ENCODE results near the gene SH3RF2. TPM values are rescaled to one million over a fixed set of nuclear protein-coding genes. Genes with fewer than 3 reads are reported as not detected.

SH3RF2 gene
- polyA plus RNA-seq, 3 donors: 2.4 to 3.3 (median 3.0) TPM

DNA sequence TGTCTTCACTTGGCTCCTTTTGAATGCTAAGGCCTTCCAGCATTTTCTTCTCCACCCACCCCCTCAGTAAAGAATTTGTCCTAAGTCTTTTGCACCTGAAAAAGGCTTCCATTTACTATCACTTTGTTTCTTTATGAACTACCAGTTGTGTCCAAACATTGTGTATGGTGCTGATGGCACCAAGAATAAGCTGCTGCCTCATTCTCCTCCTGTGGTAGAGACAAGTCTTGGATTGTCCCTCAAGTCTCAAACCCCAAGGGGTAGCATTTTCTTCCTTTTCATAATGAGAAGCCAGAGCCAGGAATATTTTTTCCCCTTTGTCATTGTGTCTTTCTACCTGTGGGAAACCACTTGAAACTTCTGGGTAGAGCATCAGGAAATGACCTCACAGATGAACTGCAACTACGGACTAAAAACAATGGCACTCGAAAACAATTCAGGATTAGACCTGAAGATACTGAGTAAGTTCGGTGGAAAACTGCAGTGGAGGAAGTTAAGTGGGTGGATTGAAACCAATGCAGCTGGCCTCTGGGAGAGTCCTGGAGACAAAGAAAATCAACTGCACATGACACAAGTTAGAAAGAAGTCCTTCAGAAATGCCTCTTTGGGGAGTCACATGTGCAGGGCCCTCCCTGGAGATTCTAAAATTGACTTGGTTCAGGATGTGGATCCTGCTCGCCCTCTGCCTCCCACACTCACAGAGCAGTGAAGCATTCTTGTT lies 80.5 kb downstream of the SH3RF2 start:
- H3K27ac ChIP-seq (ENCODE audit: low read depth, low read length): no peak overlapping the region
- WGBS, 3 donors: 55 to 82% (median 64%) methylated on average over 4 of the region's 4 CpGs

GRCh38 chr5:146018514-146019375 lies 82.4 kb downstream of the SH3RF2 start:
- WGBS, 3 donors: 74 to 95% (median 76%) methylated on average over 5 of the region's 5 CpGs
- H3K27ac ChIP-seq (ENCODE audit: low read depth, low read length): no peak overlapping the region

- WGBS, 3 donors: 24 to 91% (median 38%) methylated on average over 2 of the region's 2 CpGs
Measured at GRCh38 chr5:146020100-146020499, 83.7 kb downstream of the SH3RF2 start.

DNA sequence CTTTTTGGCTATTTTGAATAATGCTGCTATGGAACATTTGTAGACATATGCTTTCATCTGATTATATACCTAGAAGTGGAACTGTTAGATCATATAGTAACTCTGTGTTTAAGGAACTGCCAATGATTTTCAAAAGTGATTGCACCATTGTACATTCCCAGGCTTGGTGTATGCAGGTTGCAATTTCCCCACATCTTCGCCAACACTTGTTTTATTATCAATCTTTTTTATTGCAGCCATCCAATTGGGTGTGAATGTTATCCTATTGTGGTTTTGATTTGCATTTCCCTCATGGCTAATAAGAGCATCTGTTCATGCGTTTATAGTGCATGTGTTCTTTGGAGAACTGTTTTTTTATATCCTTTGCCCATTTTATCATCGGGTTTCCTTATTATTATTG lies 87.7 kb downstream of the SH3RF2 start:
- WGBS, 3 donors: 92 to 93% (median 92%) methylated on average over 3 of the region's 3 CpGs
- H3K27ac ChIP-seq (ENCODE audit: low read depth, low read length): no peak overlapping the region

More at GRCh38 chr5:146020100-146020499, 83.7 kb downstream of the SH3RF2 start:
- no peak overlapping the region for H3K27ac ChIP-seq (ENCODE audit: low read depth, low read length)

DNA sequence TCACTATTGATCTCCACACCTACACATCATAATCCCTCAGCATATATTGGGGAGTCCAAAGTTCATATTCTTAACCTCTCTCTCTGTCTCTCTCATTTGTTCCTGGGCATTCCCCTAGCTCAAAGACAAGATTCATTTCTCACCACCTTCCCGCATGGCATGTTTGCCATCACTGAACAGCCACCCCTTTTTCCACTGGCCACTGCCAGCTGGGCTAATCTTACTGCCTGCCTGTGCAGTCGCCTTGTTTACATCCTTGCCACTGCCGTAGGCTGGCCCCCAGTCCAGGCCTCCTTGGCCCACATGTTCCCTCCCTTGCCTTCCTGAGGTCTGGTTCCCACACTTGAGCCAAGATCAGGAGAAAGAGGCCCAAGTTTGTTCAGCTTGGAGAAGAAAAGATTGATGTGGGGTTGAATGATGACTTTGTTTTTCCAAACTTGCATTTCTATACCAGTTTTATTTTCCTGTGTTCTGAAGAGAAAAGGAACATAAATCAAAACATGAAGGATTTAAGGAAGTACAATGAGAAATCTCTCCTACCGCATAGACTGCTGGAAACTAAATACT lies 88.8 kb downstream of the SH3RF2 start:
- WGBS, 3 donors: 46 to 72% (median 64%) methylated on average over 4 of the region's 4 CpGs
- no peak overlapping the region for H3K27ac ChIP-seq (ENCODE audit: low read depth, low read length)

DNA sequence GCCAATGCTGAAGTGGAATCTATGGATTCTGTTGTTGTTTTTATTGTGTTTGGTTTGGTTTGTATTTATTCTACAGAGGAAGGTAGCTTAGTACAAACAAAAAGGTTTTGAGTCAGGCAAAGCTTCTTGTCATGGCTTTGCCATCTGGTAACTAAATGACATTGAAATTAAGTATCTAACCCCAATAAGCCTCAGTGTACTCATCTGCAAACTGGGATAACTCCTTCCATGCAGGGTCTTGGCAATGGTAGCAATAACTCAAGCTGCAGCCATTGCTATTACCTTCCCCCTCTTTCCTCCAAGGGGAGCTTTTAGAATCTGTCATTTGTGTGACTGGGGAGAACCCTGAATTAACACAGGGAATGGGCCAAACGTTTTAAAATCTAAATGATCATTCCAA lies 89.3 kb downstream of the SH3RF2 start:
- 34 to 68% (median 42%) methylated on average over 1 of the region's 1 CpG for WGBS, 3 donors
- no peak overlapping the region for H3K27ac ChIP-seq (ENCODE audit: low read depth, low read length)

- WGBS, 3 donors: 79 to 92% (median 81%) methylated on average over 8 of the region's 8 CpGs
- no peak overlapping the region for H3K27ac ChIP-seq (ENCODE audit: low read depth, low read length)
Measured at GRCh38 chr5:146026307-146027010, 90.1 kb downstream of the SH3RF2 start.

GRCh38 chr5:146027751-146028150 lies 91.4 kb downstream of the SH3RF2 start:
- H3K27ac ChIP-seq (ENCODE audit: low read depth, low read length): no peak overlapping the region

DNA sequence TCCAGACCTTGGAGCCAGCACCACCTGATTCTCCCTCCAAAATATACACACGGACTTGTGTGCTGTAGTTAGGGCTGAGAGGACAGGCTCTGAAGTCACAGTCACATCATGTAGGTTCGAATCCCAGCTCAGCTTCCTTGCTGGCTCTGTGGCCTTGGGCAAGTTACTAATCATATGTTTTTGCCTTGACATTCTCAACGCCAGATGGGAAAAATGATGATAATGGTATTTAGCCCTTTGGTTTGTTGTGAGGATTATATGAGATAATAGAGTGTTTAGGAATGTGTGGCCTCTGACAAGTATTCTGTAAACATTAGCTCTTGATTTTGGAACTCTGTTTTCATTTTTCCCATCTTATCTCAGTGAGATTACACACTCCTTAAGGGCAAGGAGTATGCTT lies 96.5 kb downstream of the SH3RF2 start:
- H3K27ac ChIP-seq (ENCODE audit: low read depth, low read length): no peak overlapping the region
- WGBS, 3 donors: 68 to 90% (median 83%) methylated on average over 3 of the region's 3 CpGs

More at GRCh38 chr5:146027751-146028150, 91.4 kb downstream of the SH3RF2 start:
- 77 to 85% (median 84%) methylated on average over 10 of the region's 10 CpGs for WGBS, 3 donors

GRCh38 chr5:146034127-146034526 lies 97.7 kb downstream of the SH3RF2 start:
- 74 to 86% (median 79%) methylated on average over 2 of the region's 2 CpGs for WGBS, 3 donors

GRCh38 chr5:146034605-146035004 lies 98.2 kb downstream of the SH3RF2 start:
- no peak overlapping the region for H3K27ac ChIP-seq (ENCODE audit: low read depth, low read length)
- 68 to 95% (median 92%) methylated on average over 4 of the region's 4 CpGs for WGBS, 3 donors

More at GRCh38 chr5:146034127-146034526, 97.7 kb downstream of the SH3RF2 start:
- no peak overlapping the region for H3K27ac ChIP-seq (ENCODE audit: low read depth, low read length)

- 45 to 86% (median 84%) methylated on average over 3 of the region's 3 CpGs for WGBS, 3 donors
- H3K27ac ChIP-seq (ENCODE audit: low read depth, low read length): no peak overlapping the region
Measured at GRCh38 chr5:146039420-146039819, 103.0 kb downstream of the SH3RF2 start.

DNA sequence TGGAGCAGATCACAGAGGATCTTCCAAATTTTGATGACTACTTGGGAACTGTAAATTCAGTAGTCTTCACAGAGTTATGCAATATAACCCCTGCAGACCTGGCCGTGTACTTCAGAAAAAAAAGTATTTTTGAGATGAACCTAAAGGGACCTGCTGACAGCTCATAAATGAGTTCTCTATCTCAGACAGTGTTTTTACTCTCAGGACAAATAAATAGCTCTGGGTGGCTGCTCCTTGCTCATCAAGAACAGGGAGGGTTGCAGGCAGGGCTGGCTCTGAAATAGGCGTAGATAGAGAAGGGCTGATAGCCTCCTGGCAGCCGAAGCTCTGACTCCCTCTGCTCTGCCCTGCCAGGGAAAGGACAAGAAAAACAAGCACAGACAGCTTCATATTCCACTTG lies 104.1 kb downstream of the SH3RF2 start:
- WGBS, 3 donors: 29 to 49% (median 30%) methylated on average over 3 of the region's 3 CpGs
- H3K27ac ChIP-seq (ENCODE audit: low read depth, low read length): no peak overlapping the region

GRCh38 chr5:146041180-146041789 lies 104.9 kb downstream of the SH3RF2 start:
- 90 to 91% (median 91%) methylated on average over 10 of the region's 10 CpGs for WGBS, 3 donors
- H3K27ac ChIP-seq (ENCODE audit: low read depth, low read length): no peak overlapping the region

DNA sequence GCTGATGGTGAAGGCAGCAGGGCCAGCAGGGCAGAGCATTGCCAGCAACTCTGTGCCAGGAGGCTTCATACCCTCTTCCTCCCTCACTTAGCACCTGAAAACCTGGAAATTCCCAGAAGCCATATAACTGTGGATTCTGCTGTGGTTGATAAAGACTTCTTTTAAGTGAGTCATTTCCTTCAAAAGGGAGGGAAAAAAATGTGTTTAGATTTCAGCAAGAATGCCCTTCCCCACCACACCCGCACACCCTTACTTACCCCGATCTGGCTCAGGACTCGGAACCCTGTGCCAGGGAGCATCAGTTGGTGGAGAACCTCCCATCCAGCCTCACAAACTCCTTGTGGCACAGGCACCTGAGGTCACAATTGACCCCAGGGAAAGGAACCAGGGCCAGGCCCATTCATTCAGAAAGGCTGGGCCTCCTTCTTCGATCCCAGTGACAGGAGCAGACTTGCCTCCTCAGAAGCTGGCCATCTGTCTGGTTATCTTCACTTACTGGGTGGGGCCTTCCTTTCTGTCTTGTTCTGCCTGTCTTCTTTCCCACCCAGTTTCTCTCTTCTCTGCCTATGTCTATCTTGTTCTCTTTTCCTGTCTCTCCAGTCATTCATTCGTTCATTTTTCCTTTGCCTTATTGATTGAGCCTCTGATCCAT lies 106.4 kb downstream of the SH3RF2 start:
- H3K27ac ChIP-seq (ENCODE audit: low read depth, low read length): no peak overlapping the region
- WGBS, 3 donors: 55 to 95% (median 63%) methylated on average over 5 of the region's 5 CpGs

GRCh38 chr5:146043722-146044121 lies 107.3 kb downstream of the SH3RF2 start:
- WGBS, 3 donors: 91 to 96% (median 96%) methylated on average over 4 of the region's 4 CpGs
- H3K27ac ChIP-seq (ENCODE audit: low read depth, low read length): no peak overlapping the region

DNA sequence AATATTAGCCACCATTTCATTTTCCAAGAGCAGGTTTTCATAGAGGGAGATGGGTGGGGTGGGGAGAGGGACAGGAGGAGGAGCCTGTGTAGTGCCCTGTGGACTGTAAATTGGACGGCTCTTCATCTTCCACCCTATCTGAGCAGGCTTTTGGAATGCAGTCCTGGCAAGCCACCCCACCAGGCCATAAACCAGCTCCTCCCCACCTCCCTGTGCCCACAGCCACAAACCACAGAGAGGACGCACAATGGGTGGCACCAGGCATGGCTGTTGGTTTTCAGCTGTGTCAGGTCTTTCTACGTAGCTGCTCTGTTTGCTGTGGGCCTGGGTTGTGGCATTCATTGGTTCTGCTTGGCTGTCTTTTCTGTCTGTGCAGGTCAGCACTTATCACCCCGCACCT lies 111.0 kb downstream of the SH3RF2 start:
- WGBS, 3 donors: 69 to 72% (median 69%) methylated on average over 4 of the region's 4 CpGs
- no peak overlapping the region for H3K27ac ChIP-seq (ENCODE audit: low read depth, low read length)

All from adipose tissue (tissue), 3 donors.